ENCODE data around the gene INO80B. TPM values are rescaled to one million over a fixed set of nuclear protein-coding genes. Genes with fewer than 3 reads are reported as not detected.
A peak's percentile ranks its signal among the peaks of the same experiment; 100 is the strongest.
"Not testable (repeated sequence)": the region's sequence is repeated elsewhere in the genome, so short reads cannot be mapped to it uniquely, and the experiment has no call there.

The INO80B gene
- total RNA-seq, 1 donor from 2014 or later: 48.5 TPM

- no peaks in the 10 kb centered on the region for H3K27me3 Mint-ChIP-seq (ENCODE audit: low read depth)
- intact Hi-C loops (cut with micrococcal nuclease): no loop called here
- H3K9me3 Mint-ChIP-seq: no peaks in the 10 kb centered on the region
- no peak overlapping the region for H3K27ac Mint-ChIP-seq
- H3K4me3 Mint-ChIP-seq (ENCODE audit: low read depth): no peak overlapping the region
- peaks cover 27% of the 10 kb centered on the region for H3K36me3 Mint-ChIP-seq (ENCODE audit: low read depth)
- no peak for DNase-seq (ENCODE audit: low spot score)
- H3K4me1 Mint-ChIP-seq (ENCODE audit: low read depth): peaks cover 17% of the 10 kb centered on the region
Observed at GRCh38 chr2:74461187-74462053, 6.5 kb downstream of the INO80B start.

- no peak for DNase-seq (ENCODE audit: low spot score)
- Mint-ChIP-seq H3K36me3 (ENCODE audit: low read depth) (peaks cover 20% of the 10 kb centered on the region), H3K4me1 (ENCODE audit: low read depth) (peaks cover 11% of the 10 kb centered on the region), H3K4me3 (ENCODE audit: low read depth) (peak overlapping the region; percentile 56), H3K27ac (no peak overlapping the region), H3K27me3 (ENCODE audit: low read depth) (no peaks in the 10 kb centered on the region), H3K9me3 (no peaks in the 10 kb centered on the region)
- intact Hi-C loops (cut with micrococcal nuclease): no loop called here
Observed at GRCh38 chr2:74462054-74462785, 7.3 kb downstream of the INO80B start.

- no peak overlapping the region for H3K27ac Mint-ChIP-seq
Observed at GRCh38 chr2:74462786-74463105, 7.9 kb downstream of the INO80B start.

GRCh38 chr2:74464406-74464805 is 9.5 kb downstream of the INO80B start:
- peaks cover 8% of the 10 kb centered on the region for H3K4me1 Mint-ChIP-seq (ENCODE audit: low read depth)
- H3K27ac Mint-ChIP-seq: peak overlapping the region; percentile 79
- no peak for DNase-seq (ENCODE audit: low spot score)
- H3K36me3 Mint-ChIP-seq (ENCODE audit: low read depth): peaks cover 19% of the 10 kb centered on the region
- peak overlapping the region; percentile 98 for H3K4me3 Mint-ChIP-seq (ENCODE audit: low read depth)
- H3K27me3 Mint-ChIP-seq (ENCODE audit: low read depth): no peaks in the 10 kb centered on the region
- no peaks in the 10 kb centered on the region for H3K9me3 Mint-ChIP-seq
- intact Hi-C loops (cut with micrococcal nuclease): no loop called here

More at GRCh38 chr2:74462786-74463105, 7.9 kb downstream of the INO80B start:
- DNase-seq (ENCODE audit: low spot score): no peak
- H3K4me3 Mint-ChIP-seq (ENCODE audit: low read depth): peak overlapping the region; percentile 56
- peaks cover 10% of the 10 kb centered on the region for H3K4me1 Mint-ChIP-seq (ENCODE audit: low read depth)
- intact Hi-C loops (cut with micrococcal nuclease): no loop called here
- no peaks in the 10 kb centered on the region for H3K9me3 Mint-ChIP-seq
- peaks cover 19% of the 10 kb centered on the region for H3K36me3 Mint-ChIP-seq (ENCODE audit: low read depth)
- H3K27me3 Mint-ChIP-seq (ENCODE audit: low read depth): no peaks in the 10 kb centered on the region

GRCh38 chr2:74470742-74471141 is 15.9 kb downstream of the INO80B start:
- Mint-ChIP-seq H3K4me1 (ENCODE audit: low read depth) (peaks cover 25% of the 10 kb centered on the region), H3K4me3 (ENCODE audit: low read depth) (peak overlapping the region; percentile 73), H3K36me3 (ENCODE audit: low read depth) (peaks cover 38% of the 10 kb centered on the region), H3K27ac (peak overlapping the region; percentile 73)
- DNase-seq (ENCODE audit: low spot score); H3K9me3 Mint-ChIP-seq; intact Hi-C loops (cut with micrococcal nuclease); H3K27me3 Mint-ChIP-seq (ENCODE audit: low read depth): not testable (repeated sequence)

- peaks cover 41% of the 10 kb centered on the region for H3K36me3 Mint-ChIP-seq (ENCODE audit: low read depth)
- intact Hi-C loops (cut with micrococcal nuclease): loop anchor here (1.0 kb wide), 2 partner anchors 12 to 13 kb away; partner anchors contain the start of genes TTC31 and WBP1
- peak overlapping the region; percentile 97 for H3K4me3 Mint-ChIP-seq (ENCODE audit: low read depth)
- H3K4me1 Mint-ChIP-seq (ENCODE audit: low read depth): peaks cover 25% of the 10 kb centered on the region
- no peak for DNase-seq (ENCODE audit: low spot score)
- H3K9me3 Mint-ChIP-seq: no peaks in the 10 kb centered on the region
- no peaks in the 10 kb centered on the region for H3K27me3 Mint-ChIP-seq (ENCODE audit: low read depth)
- H3K27ac Mint-ChIP-seq: peak overlapping the region; percentile 98
Observed at GRCh38 chr2:74471332-74472065, 16.6 kb downstream of the INO80B start.

- Mint-ChIP-seq H3K4me1 (ENCODE audit: low read depth) (peaks cover 25% of the 10 kb centered on the region), H3K36me3 (ENCODE audit: low read depth) (peaks cover 48% of the 10 kb centered on the region), H3K4me3 (ENCODE audit: low read depth) (peak within 1 kb of the TSS; percentile 97), H3K27me3 (ENCODE audit: low read depth) (no peaks in the 10 kb centered on the region), H3K27ac (peak within 1 kb of the TSS; percentile 98), H3K9me3 (no peaks in the 10 kb centered on the region)
- intact Hi-C loops (cut with micrococcal nuclease): loop anchor here (1.0 kb wide), 2 partner anchors 11 to 14 kb away; partner anchors contain the start of genes TTC31 and WBP1
- DNase-seq (ENCODE audit: low spot score): peak; percentile 95
Observed at GRCh38 chr2:74472086-74472944, 17.4 kb downstream of the INO80B start, which contains the start of gene MRPL53. TSS of gene MRPL53 (minus strand) at chr2:74472680. CDS start at chr2:74472660, 20 bp downstream.

- Mint-ChIP-seq H3K27ac (peak overlapping the region; percentile 98), H3K4me3 (ENCODE audit: low read depth) (peak overlapping the region; percentile 97), H3K36me3 (ENCODE audit: low read depth) (peaks cover 52% of the 10 kb centered on the region), H3K4me1 (ENCODE audit: low read depth) (peaks cover 25% of the 10 kb centered on the region), H3K9me3 (no peaks in the 10 kb centered on the region), H3K27me3 (ENCODE audit: low read depth) (no peaks in the 10 kb centered on the region)
- DNase-seq (ENCODE audit: low spot score): no peak
- intact Hi-C loops (cut with micrococcal nuclease): loop anchor here (1.0 kb wide), 2 partner anchors 10 to 15 kb away; partner anchors contain the start of genes TTC31 and WBP1
Observed at GRCh38 chr2:74472945-74473258, 18.0 kb downstream of the INO80B start.

GRCh38 chr2:74474481-74474880 is 19.6 kb downstream of the INO80B start:
- no peak for DNase-seq (ENCODE audit: low spot score)
- intact Hi-C loops (cut with micrococcal nuclease): no loop called here
- Mint-ChIP-seq H3K4me1 (ENCODE audit: low read depth) (peaks cover 27% of the 10 kb centered on the region), H3K36me3 (ENCODE audit: low read depth) (peaks cover 57% of the 10 kb centered on the region), H3K27ac (no peak overlapping the region), H3K9me3 (no peaks in the 10 kb centered on the region), H3K27me3 (ENCODE audit: low read depth) (no peaks in the 10 kb centered on the region), H3K4me3 (ENCODE audit: low read depth) (peak overlapping the region; percentile 39)

GRCh38 chr2:74474899-74475298 is 20.0 kb downstream of the INO80B start:
- Mint-ChIP-seq H3K4me3 (ENCODE audit: low read depth) (no peak overlapping the region), H3K27ac (no peak overlapping the region), H3K27me3 (ENCODE audit: low read depth) (no peaks in the 10 kb centered on the region), H3K9me3 (no peaks in the 10 kb centered on the region), H3K4me1 (ENCODE audit: low read depth) (peaks cover 25% of the 10 kb centered on the region), H3K36me3 (ENCODE audit: low read depth) (peaks cover 58% of the 10 kb centered on the region)
- intact Hi-C loops (cut with micrococcal nuclease): no loop called here
- DNase-seq (ENCODE audit: low spot score): no peak

- Mint-ChIP-seq H3K4me3 (ENCODE audit: low read depth) (peak overlapping the region; percentile 99), H3K27me3 (ENCODE audit: low read depth) (no peaks in the 10 kb centered on the region), H3K36me3 (ENCODE audit: low read depth) (peaks cover 45% of the 10 kb centered on the region), H3K9me3 (no peaks in the 10 kb centered on the region), H3K27ac (no peak overlapping the region), H3K4me1 (ENCODE audit: low read depth) (peaks cover 23% of the 10 kb centered on the region)
- no peak for DNase-seq (ENCODE audit: low spot score)
- intact Hi-C loops (cut with micrococcal nuclease): no loop called here
Observed at GRCh38 chr2:74481431-74481830, 26.5 kb downstream of the INO80B start.
